ENCODE results near the gene SLC16A10.

Gene SLC16A10

DNA sequence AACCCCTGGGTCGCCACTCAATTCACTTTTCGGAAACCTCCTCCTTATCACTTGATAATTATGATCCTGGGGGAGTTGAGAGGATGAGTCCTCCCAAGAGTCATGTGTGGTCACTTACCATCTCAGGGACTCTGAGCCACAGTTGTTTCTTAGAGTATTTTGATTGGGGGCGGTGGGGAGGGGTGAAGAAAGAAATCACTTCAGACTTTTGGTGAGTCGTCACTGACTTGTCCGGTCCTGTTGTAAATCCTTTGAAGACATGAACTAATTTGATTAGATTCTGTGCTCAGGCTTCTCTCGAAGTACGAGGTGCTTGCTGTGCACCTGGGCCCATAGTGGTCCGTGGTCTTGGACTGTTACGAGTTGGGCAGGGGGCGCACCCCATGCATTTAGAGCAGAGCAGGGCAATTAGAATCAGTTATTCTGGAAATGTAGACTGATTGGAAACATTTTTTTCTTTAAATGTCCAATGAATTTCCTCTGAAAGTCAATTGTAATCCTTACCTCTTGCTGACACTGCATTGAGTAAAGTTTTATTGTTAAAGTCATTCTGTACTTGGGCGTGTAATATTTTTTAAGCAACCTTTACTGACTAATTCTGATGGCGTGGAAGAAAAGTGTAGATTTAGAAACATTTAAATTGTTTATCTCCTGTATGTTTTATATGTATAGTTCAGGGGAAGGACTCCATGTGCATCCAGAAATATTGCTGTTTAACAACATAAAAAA is 173.4 kb downstream of the SLC16A10 start:
- no peak for DNase-seq (ENCODE audit: low read depth in 2 of 2)

DNA sequence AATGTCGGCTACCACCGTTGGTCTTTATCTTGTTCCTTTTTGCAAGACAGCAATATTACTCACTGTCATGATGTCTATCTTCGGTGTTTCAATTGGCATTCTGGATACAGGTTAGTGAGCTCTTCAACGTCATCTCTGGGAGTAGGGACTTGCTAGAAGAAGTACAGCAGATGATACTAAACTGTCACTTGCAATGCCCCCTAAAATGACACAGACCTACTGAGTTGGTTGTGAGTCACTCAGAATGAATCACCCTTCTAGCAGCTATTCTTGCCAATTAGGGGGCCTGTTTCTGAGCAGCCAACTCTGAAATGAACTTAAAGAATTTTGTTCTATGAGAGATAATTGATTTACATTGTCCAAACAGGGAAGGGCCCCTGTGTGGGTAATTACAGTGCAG is 176.5 kb downstream of the SLC16A10 start:
- DNase-seq (ENCODE audit: low read depth in 2 of 2): no peak

DNA sequence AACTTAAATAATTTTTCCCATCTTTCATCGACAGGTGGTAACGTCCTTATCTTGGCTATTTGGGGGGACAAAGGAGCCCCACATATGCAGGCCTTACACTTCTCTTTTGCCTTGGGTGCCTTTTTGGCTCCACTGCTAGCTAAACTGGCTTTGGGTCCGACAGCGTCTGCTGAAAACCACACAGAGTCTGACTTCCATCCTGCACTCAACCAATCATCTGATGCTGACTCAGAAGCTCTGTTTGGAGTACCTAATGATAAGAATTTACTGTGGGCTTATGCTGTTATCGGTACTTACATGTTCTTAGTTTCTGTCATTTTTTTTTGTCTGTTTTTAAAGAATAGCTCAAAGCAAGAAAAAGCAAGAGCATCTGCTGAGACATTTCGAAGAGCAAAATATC is 178.5 kb downstream of the SLC16A10 start:
- DNase-seq (ENCODE audit: low read depth in 2 of 2): no peak

DNA sequence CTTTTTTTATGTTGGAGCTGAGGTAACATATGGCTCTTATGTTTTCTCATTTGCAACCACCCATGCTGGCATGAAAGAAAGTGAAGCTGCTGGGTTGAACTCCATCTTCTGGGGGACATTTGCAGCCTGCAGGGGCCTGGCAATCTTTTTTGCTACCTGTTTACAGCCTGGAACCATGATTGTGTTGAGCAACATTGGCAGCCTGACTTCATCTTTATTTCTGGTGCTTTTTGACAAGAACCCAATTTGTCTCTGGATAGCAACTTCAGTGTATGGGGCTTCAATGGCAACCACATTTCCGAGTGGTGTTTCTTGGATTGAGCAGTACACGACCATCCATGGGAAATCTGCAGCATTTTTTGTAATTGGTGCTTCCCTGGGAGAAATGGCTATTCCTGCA is 179.0 kb downstream of the SLC16A10 start:
- DNase-seq (ENCODE audit: low read depth in 2 of 2): no peak

DNA sequence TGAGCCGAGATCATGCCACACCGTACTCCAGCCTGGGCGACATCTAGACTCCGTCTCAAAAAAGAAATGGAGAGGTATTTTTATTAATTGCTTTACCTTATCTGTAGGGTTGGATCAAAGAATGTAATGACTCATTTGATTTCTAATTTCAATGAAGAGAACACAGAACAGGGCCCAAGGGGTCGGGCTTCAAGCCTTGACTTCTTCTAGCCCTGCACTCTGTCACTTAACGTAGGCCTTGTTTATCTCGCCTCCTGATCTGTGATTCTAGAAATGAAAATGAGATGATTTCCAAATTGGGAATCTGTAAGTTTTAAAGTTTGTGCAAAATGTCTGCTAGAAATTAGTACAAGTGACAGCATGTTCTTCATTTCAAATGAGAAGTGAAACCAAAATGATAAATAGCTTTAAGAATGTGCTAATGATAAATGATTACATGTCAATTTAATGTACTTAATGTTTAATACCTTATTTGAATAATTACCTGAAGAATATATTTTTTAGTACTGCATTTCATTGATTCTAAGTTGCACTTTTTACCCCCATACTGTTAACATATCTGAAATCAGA is 180.5 kb downstream of the SLC16A10 start:
- no peak for DNase-seq (ENCODE audit: low read depth in 2 of 2)

DNA sequence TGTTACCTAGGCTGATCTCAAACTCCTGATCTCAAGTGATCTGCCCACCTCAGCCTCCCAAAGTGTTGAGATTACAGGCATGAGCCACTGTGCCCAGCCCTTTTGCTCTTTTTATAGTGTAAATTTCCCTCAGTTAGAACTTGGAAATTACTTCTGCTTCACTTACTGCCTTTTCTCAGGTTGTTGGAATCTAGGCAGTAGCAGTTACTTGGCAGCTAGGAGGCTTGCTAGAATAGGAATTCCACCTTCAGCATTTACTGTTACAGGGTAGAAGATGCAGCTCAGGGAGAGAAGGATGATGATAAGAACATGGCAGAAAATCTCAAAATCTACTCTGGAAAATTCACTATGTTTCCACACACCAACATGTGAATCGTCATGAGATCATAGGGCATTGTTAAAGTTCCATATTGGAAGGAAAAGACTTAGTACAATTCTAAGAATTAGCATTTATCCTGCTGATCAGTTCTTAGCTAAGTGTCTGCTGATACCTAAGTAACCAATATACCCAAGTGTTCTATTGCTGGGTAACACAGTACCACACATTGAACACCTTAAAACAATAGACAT is 182.2 kb downstream of the SLC16A10 start:
- DNase-seq (ENCODE audit: low read depth in 2 of 2): no peak

DNA sequence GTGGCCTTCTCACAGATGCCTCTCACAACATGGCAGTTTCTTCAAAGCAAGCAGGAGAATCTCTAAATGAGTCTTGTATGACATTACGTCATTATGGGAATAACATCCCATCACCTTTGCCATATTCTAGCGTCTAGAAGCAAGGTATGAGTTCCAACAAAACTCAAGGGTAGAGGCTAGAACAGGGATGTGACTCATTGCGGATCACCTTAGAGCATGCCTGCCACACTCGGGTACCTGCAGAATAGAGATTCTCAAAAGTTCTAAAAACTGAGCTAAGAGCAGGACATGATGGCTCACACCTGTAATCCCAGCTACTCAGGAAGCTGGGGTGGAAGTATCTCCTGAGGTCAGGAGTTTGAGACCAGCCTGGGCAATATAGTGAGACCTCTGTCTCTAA is 182.8 kb downstream of the SLC16A10 start:
- no peak for DNase-seq (ENCODE audit: low read depth in 2 of 2)

DNA sequence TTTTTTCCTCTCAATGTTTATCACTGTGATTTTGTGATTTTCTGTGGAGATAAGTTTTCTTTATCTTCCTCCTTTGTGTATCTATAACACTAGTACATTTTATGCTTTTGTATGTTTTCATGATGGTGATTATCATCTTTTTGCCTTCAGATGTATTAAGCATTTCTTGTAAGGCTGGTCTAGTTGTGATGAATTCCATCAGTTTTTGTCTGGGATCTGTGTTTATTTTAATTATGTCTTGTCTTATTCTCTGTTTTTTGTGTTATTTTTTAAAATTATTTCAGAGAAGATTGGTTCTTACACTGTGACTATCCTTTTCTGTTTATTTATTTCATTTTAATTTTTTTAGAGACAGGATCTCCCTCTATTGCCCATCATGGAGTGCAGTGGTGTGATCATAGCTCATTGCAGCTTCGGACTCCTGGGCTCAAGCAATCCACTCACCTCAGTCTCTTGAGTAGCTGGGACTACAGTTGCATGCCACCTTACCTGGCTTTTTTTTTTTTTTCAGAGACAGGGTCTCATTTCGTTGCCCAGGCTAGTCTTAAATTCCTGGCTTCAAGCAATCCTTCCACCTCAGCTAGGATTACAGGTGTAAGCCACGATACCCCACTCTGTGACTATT is 187.4 kb downstream of the SLC16A10 start:
- no peak for DNase-seq (ENCODE audit: low read depth in 2 of 2)

DNA sequence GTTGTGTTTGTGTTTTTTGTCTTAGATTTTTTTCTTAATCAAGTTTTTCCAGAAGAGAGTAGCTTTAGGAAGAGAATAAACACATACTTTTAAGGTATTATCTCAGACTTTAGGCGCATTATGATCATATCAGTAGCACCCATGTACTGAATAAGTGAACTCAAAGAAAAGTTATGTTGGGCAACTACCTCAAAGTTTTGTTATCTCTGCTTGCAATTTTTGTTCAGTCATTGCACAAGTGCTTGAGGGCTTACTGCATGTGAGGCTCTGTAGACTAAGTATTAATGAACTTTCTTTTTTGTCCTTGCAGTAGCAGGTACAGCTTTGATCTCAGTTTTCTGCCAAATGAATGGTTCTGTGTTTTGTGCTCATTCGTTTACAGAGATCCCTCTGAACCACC is 189.0 kb downstream of the SLC16A10 start:
- DNase-seq (ENCODE audit: low read depth in 2 of 2): no peak

DNA sequence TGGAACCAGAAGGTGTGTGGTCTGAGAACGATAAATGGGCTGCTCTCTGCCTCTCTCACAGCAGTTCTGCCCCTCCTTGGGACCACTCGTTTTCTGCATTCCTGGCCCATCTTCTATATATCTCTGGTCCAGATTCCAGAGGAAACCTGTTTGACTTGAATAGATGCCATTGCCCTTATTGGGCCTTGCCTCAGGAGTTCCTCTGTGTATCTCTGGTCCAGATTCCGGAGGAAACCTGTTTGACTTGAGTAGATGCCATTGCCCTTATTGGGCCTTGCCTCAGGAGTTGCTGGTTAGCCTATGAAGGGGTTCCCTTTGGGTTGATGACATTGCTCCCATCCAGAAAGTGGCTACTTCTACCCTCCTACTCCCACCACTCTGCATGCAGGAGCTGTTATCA is 189.4 kb downstream of the SLC16A10 start:
- DNase-seq (ENCODE audit: low read depth in 2 of 2): no peak

DNA sequence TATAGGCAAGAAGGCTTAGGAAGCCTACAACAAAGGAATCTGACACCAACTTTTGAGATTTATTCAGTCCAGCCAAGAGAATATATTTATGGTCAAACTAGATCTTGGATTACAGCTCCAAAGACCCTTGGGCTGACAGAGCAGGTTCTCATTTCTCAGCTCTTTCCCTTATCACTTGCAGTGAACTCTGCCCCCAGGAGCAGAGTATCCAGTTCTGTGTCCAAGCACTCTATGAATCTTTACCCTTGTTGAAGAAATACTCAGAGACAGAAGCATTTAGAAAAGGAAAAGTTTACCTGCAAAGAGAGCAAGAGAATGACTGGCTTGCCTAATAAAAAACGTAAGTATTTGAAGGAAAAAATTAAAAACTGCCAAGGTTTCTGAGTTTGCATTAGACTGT is 190.5 kb downstream of the SLC16A10 start:
- no peak for DNase-seq (ENCODE audit: low read depth in 2 of 2)

DNA sequence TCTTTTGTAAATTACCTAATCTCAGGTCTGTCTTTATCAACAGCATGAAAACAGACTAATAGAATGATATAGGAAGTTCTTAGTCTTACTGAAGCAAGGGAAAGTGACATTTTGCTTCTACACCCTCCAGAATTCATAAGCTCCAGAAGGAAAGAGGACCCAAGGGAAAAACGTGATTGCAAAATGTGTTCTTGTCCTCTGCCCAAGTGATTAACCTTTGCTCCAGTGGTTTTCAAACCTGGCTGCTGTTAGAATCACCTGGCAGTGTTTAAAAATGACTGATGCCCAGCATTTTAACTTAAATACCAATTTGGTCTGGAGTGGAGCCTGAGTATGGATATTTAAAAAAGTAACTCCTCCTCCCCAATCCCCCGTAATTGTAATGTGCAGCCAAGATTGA is 191.4 kb downstream of the SLC16A10 start:
- DNase-seq (ENCODE audit: low read depth in 2 of 2): no peak

DNA sequence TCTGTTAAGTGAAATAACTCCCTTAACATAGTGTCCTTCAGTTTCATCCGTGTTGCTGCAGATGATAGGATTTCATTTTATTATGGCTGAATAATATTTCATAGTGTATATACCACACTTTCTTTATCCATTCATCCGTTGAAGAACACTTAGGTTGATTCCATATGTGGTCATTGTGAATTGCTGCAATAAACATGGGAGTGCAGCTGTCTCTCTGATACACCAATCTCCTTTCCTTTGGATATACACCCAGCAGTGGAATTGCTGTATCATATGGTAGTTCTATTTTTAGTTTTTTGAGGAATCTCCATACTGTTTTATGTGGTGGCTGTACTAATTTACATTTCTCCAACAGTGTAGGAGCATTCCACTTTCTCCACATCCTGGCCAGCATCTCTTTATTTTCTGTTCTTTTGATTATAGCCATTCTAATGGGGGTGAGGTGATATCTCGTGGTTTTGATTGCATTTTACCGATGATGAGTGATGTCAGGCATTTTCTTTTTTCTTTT is 193.2 kb downstream of the SLC16A10 start:
- no peak for DNase-seq (ENCODE audit: low read depth in 2 of 2)
